HepG2 (cell line): ENCODE results near the gene URM1. TPM values are rescaled to one million over a fixed set of nuclear protein-coding genes. Genes with fewer than 3 reads are reported as not detected.
A peak's percentile ranks its signal among the peaks of the same experiment; 100 is the strongest.

Source experiments
- AGO2 ChIP-seq: fragments of 200-400 bp; formaldehyde crosslinking; optimal IDR thresholded peaks from 2 replicates; pipeline ENCODE3; 2017; ENCODE audit warnings: mild to moderate bottlenecking, low read depth, low read length, moderate library complexity
- ATF7 ChIP-seq, 2 experiments: fragments of 450-650 bp in 1 of 2; sonication (generic) in 1 of 2; formaldehyde crosslinking in 1 of 2; IDR thresholded peaks; 2 replicates each; pipeline versions ENCODE4 v1.4.0 to v1.6.1; 2016 to 2020; ENCODE audit warnings: antibody characterized with exemption in 1 of 2, mild to moderate bottlenecking in 1 of 2, missing genetic modification reagents in 1 of 2
- HNF4G ChIP-seq, 2 experiments: sonication (generic) in 1 of 2; formaldehyde crosslinking in 1 of 2; IDR thresholded peaks; 2 replicates each; pipeline versions ENCODE4 v1.4.0 to v1.6.1; 2011 to 2020; ENCODE audit warnings: borderline replicate concordance in 2 of 2, low read depth in 2 of 2, mild to moderate bottlenecking in 2 of 2, low read length in 1 of 2, missing genetic modification reagents in 1 of 2, moderate library complexity in 1 of 2
- HNRNPL ChIP-seq: fragments of 200-400 bp; formaldehyde crosslinking; IDR thresholded peaks from 2 replicates; pipeline ENCODE4 v1.6.1; 2017; ENCODE audit warnings: mild to moderate bottlenecking, low read depth, low read length
- JARID2 ChIP-seq: sonication (generic); formaldehyde crosslinking; IDR thresholded peaks from 2 replicates; pipeline ENCODE4 v1.8.1; 2023; ENCODE audit warnings: missing genetic modification reagents, inconsistent platforms; ENCODE audit not compliant: insufficient replicate concordance
- MAFG ChIP-seq: sonication (generic); formaldehyde crosslinking; IDR thresholded peaks from 2 replicates; pipeline ENCODE4 v1.5.1; 2020; ENCODE audit warnings: mild to moderate bottlenecking, missing genetic modification reagents
- MTA3 ChIP-seq: sonication (generic); formaldehyde crosslinking; IDR thresholded peaks from 2 replicates; pipeline ENCODE4 v1.4.0; 2020; ENCODE audit warnings: missing genetic modification reagents
- NFE2L2 ChIP-seq: fragments of 150-350 bp; IDR thresholded peaks from 2 replicates; pipeline ENCODE4 v1.6.1; 2014; ENCODE audit warnings: low read length
- NFYC ChIP-seq: IDR thresholded peaks from 2 replicates; pipeline ENCODE4 v1.6.1; 2016; ENCODE audit warnings: missing genetic modification reagents, missing compliant biosample characterization
- NR0B2 ChIP-seq: sonication (generic); formaldehyde crosslinking; IDR thresholded peaks from 2 replicates; pipeline ENCODE4 v1.4.0; 2020; ENCODE audit warnings: mild to moderate bottlenecking, missing genetic modification reagents
- NR2C2 ChIP-seq: sonication (generic); formaldehyde crosslinking; IDR thresholded peaks from 2 replicates; pipeline ENCODE4 v1.4.0; 2020; ENCODE audit warnings: missing genetic modification reagents, mild to moderate bottlenecking, moderate library complexity, borderline replicate concordance
- RFX1 ChIP-seq: fragments of 450-650 bp; IDR thresholded peaks from 2 replicates; pipeline ENCODE4 v1.6.1; 2017
- SIX4 ChIP-seq: sonication (generic); formaldehyde crosslinking; IDR thresholded peaks from 2 replicates; pipeline ENCODE4 v1.4.0; 2020; ENCODE audit warnings: missing genetic modification reagents
- SKIL ChIP-seq: sonication (generic); formaldehyde crosslinking; IDR thresholded peaks from 2 replicates; pipeline ENCODE4 v1.8.0; 2022; ENCODE audit warnings: missing genetic modification reagents, mild to moderate bottlenecking, moderate library complexity, borderline replicate concordance
- TEAD3 ChIP-seq: optimal IDR thresholded peaks from 2 replicates; pipeline ENCODE3; 2016; ENCODE audit warnings: borderline replicate concordance
- ZBTB33 ChIP-seq: sonication (generic); formaldehyde crosslinking; IDR thresholded peaks from 2 replicates; pipeline ENCODE4 v1.4.0; 2020; ENCODE audit warnings: missing genetic modification reagents
- ZC3H13 ChIP-seq: sonication (generic); formaldehyde crosslinking; IDR thresholded peaks from 2 replicates; pipeline ENCODE4 v1.8.1; 2023; ENCODE audit warnings: mild to moderate bottlenecking, missing genetic modification reagents, moderate library complexity
- ZFP36L1 ChIP-seq: sonication (generic); formaldehyde crosslinking; IDR thresholded peaks from 2 replicates; pipeline ENCODE4 v1.8.0; 2022; ENCODE audit warnings: mild to moderate bottlenecking, missing genetic modification reagents, moderate library complexity
- ZNF33A ChIP-seq: sonication (generic); formaldehyde crosslinking; IDR thresholded peaks from 2 replicates; pipeline ENCODE4 v1.5.1; 2020; ENCODE audit warnings: missing genetic modification reagents, mild to moderate bottlenecking, moderate library complexity, borderline replicate concordance
- ZNF484 ChIP-seq: sonication (generic); formaldehyde crosslinking; IDR thresholded peaks from 2 replicates; pipeline ENCODE4 v1.5.1; 2020; ENCODE audit warnings: mild to moderate bottlenecking, low read depth, missing genetic modification reagents, borderline replicate concordance
- ZNF629 ChIP-seq: sonication (generic); formaldehyde crosslinking; conservative IDR thresholded peaks from 2 replicates; pipeline ENCODE4 v1.5.0; 2020; ENCODE audit warnings: missing genetic modification reagents
- ZNF691 ChIP-seq: sonication (generic); formaldehyde crosslinking; IDR thresholded peaks from 2 replicates; pipeline ENCODE4 v1.4.0; 2020; ENCODE audit warnings: missing genetic modification reagents, low read depth, mild to moderate bottlenecking, borderline replicate concordance
- ZNF703 ChIP-seq: sonication (generic); formaldehyde crosslinking; IDR thresholded peaks from 2 replicates; pipeline ENCODE4 v1.5.1; 2020; ENCODE audit warnings: missing genetic modification reagents, mild to moderate bottlenecking, moderate library complexity, borderline replicate concordance
- polyA plus RNA-seq, 8 experiments: library from polyadenylated mRNA; depleted of rRNA in 3 of 8; stranded (reverse) in 7 of 8; unstranded in 1 of 8; fragments of >200 nt; fragmentation: Illumina TruSeq in 4 of 8; extraction: Trizol in 4 of 8; gene quantifications; 2 replicates each; pipeline versions ENCODE4 v1.2.1 to v1.2.3, GENCODE V29; 2011 to 2016; ENCODE audit warnings: low read depth in 4 of 8, missing spikeins in 1 of 8, mixed read lengths in 1 of 8; ENCODE audit not compliant: insufficient read depth in 1 of 8
- total RNA-seq, 5 experiments: library from RNA; depleted of rRNA; stranded (reverse); fragments of >200 nt; fragmentation: Illumina TruSeq; extraction: Trizol; gene quantifications; 2 replicates each; pipeline ENCODE4 v1.2.3, GENCODE V29; 2016; ENCODE audit warnings: low read depth in 1 of 5

Gene URM1
- total and polyA plus RNA-seq, 2 of the 13 experiments (the other 11 are each of a cell fraction or from before 2014, with no cell fraction given): 37.1 to 41.3 TPM

GRCh38 chr9:128322404-128323211, 48.6 kb upstream of the URM1 start, which contains the start of the genes COQ4 and TRUB2 (continued):
- TF ChIP-seq SKIL (no peak), ZFP36L1 (CRISPR knock-in tag) (peak; percentile 68; the same call in 1 of the 2 replicates), NFYC (0 out of 2 replicates have a peak, but pooled peaks have one; percentile 25), JARID2 (CRISPR knock-in tag) (no peak), HNF4G (IDR thresholded peaks at IDR 0.05; ENCODE audit: borderline replicate concordance, low read depth, low read length) (peak; percentile 38; the same call in 1 of the 2 replicates), HNF4G (CRISPR knock-in tag; IDR thresholded peaks at IDR 0.05; ENCODE audit: borderline replicate concordance, low read depth) (peak; percentile 11; the same call in 1 of the 2 replicates), ZBTB33 (CRISPR knock-in tag) (peak; percentile 48; the same call in 1 of the 2 replicates), ZNF33A (CRISPR knock-in tag) (no peak), ZNF703 (CRISPR knock-in tag) (no peak), NFE2L2 (no peak), SIX4 (CRISPR knock-in tag) (0 out of 2 replicates have a peak, but pooled peaks have one; percentile 15), NR2C2 (CRISPR knock-in tag) (peak; percentile 84), ZNF484 (CRISPR knock-in tag) (no peak), AGO2 (peak; percentile 78), ZC3H13 (CRISPR knock-in tag) (peak; percentile 47; the same call in 1 of the 2 replicates), HNRNPL (peak; percentile 53; the same call in 1 of the 2 replicates), MTA3 (CRISPR knock-in tag) (no peak), TEAD3 (CRISPR knock-in tag) (peak; percentile 50), ZNF691 (CRISPR knock-in tag) (peak; percentile 79; the same call in 1 of the 2 replicates), ZNF629 (CRISPR knock-in tag) (0 out of 2 replicates have a peak, but pooled peaks have one; percentile 12), NR0B2 (CRISPR knock-in tag) (peak; percentile 75), ATF7 (IDR thresholded peaks at IDR 0.05) (no peak), ATF7 (CRISPR knock-in tag; IDR thresholded peaks at IDR 0.05) (no peak; the same call in 1 of the 2 replicates), MAFG (no peak), RFX1 (peak; percentile 92)
